ENCODE data around the gene ZNF669.

- TF ChIP-seq CTCF (conservative IDR thresholded peaks at IDR 0.05; ENCODE audit: low read depth in 2 of 2) (no peak), POLR2AphosphoS5 (IDR thresholded peaks at IDR 0.05; ENCODE audit: low read depth) (no peak), EZH2 (IDR thresholded peaks at IDR 0.05; ENCODE audit: low read depth, unreplicated experiment) (no peak), JUNB (IDR thresholded peaks at IDR 0.05; ENCODE audit: unreplicated experiment) (no peak), CREB1 (CRISPR knock-in tag; IDR thresholded peaks at IDR 0.05; ENCODE audit: low read depth) (no peak), EZH2phosphoT487 (IDR thresholded peaks at IDR 0.05; ENCODE audit: unreplicated experiment) (no peak), ZNF114 (CRISPR knock-in tag; IDR thresholded peaks at IDR 0.05) (no peak), ZNF331 (CRISPR knock-in tag; IDR thresholded peaks at IDR 0.05; ENCODE audit: low read depth) (no peak), STAT1 (IDR thresholded peaks at IDR 0.05; ENCODE audit: unreplicated experiment) (no peak), ETS1 (IDR thresholded peaks at IDR 0.05) (no peak), NANOG (IDR thresholded peaks at IDR 0.05; ENCODE audit: borderline replicate concordance) (no peak)
- TF ChIP-seq, protein P1, sequence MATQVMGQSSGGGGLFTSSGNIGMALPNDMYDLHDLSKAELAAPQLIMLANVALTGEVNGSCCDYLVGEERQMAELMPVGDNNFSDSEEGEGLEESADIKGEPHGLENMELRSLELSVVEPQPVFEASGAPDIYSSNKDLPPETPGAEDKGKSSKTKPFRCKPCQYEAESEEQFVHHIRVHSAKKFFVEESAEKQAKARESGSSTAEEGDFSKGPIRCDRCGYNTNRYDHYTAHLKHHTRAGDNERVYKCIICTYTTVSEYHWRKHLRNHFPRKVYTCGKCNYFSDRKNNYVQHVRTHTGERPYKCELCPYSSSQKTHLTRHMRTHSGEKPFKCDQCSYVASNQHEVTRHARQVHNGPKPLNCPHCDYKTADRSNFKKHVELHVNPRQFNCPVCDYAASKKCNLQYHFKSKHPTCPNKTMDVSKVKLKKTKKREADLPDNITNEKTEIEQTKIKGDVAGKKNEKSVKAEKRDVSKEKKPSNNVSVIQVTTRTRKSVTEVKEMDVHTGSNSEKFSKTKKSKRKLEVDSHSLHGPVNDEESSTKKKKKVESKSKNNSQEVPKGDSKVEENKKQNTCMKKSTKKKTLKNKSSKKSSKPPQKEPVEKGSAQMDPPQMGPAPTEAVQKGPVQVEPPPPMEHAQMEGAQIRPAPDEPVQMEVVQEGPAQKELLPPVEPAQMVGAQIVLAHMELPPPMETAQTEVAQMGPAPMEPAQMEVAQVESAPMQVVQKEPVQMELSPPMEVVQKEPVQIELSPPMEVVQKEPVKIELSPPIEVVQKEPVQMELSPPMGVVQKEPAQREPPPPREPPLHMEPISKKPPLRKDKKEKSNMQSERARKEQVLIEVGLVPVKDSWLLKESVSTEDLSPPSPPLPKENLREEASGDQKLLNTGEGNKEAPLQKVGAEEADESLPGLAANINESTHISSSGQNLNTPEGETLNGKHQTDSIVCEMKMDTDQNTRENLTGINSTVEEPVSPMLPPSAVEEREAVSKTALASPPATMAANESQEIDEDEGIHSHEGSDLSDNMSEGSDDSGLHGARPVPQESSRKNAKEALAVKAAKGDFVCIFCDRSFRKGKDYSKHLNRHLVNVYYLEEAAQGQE (IDR thresholded peaks at IDR 0.05; ENCODE audit: unreplicated experiment): no peak
- TF ChIP-seq, protein P2, sequence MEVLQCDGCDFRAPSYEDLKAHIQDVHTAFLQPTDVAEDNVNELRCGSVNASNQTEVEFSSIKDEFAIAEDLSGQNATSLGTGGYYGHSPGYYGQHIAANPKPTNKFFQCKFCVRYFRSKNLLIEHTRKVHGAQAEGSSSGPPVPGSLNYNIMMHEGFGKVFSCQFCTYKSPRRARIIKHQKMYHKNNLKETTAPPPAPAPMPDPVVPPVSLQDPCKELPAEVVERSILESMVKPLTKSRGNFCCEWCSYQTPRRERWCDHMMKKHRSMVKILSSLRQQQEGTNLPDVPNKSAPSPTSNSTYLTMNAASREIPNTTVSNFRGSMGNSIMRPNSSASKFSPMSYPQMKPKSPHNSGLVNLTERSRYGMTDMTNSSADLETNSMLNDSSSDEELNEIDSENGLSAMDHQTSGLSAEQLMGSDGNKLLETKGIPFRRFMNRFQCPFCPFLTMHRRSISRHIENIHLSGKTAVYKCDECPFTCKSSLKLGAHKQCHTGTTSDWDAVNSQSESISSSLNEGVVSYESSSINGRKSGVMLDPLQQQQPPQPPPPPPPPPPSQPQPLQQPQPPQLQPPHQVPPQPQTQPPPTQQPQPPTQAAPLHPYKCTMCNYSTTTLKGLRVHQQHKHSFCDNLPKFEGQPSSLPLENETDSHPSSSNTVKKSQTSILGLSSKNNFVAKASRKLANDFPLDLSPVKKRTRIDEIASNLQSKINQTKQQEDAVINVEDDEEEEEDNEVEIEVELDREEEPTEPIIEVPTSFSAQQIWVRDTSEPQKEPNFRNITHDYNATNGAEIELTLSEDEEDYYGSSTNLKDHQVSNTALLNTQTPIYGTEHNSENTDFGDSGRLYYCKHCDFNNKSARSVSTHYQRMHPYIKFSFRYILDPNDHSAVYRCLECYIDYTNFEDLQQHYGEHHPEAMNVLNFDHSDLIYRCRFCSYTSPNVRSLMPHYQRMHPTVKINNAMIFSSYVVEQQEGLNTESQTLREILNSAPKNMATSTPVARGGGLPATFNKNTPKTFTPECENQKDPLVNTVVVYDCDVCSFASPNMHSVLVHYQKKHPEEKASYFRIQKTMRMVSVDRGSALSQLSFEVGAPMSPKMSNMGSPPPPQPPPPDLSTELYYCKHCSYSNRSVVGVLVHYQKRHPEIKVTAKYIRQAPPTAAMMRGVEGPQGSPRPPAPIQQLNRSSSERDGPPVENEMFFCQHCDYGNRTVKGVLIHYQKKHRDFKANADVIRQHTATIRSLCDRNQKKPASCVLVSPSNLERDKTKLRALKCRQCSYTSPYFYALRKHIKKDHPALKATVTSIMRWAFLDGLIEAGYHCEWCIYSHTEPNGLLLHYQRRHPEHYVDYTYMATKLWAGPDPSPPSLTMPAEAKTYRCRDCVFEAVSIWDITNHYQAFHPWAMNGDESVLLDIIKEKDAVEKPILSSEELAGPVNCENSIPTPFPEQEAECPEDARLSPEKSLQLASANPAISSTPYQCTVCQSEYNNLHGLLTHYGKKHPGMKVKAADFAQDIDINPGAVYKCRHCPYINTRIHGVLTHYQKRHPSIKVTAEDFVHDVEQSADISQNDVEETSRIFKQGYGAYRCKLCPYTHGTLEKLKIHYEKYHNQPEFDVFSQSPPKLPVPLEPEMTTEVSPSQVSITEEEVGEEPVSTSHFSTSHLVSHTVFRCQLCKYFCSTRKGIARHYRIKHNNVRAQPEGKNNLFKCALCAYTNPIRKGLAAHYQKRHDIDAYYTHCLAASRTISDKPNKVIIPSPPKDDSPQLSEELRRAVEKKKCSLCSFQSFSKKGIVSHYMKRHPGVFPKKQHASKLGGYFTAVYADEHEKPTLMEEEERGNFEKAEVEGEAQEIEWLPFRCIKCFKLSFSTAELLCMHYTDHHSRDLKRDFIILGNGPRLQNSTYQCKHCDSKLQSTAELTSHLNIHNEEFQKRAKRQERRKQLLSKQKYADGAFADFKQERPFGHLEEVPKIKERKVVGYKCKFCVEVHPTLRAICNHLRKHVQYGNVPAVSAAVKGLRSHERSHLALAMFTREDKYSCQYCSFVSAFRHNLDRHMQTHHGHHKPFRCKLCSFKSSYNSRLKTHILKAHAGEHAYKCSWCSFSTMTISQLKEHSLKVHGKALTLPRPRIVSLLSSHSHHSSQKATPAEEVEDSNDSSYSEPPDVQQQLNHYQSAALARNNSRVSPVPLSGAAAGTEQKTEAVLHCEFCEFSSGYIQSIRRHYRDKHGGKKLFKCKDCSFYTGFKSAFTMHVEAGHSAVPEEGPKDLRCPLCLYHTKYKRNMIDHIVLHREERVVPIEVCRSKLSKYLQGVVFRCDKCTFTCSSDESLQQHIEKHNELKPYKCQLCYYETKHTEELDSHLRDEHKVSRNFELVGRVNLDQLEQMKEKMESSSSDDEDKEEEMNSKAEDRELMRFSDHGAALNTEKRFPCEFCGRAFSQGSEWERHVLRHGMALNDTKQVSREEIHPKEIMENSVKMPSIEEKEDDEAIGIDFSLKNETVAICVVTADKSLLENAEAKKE (CRISPR knock-in tag; IDR thresholded peaks at IDR 0.05): no peak
These were observed 33.5 kb downstream of the ZNF669 start for GRCh38 chr1:247070645-247071044.
